ENCODE results near the gene PPARG. TPM values are rescaled to one million over a fixed set of nuclear protein-coding genes. Genes with fewer than 3 reads are reported as not detected.
A peak's percentile ranks its signal among the peaks of the same experiment; 100 is the strongest.

PPARG gene
- total and polyA plus RNA-seq, 12 donors, result 3.1 to 21.9 (median 6.8) TPM

GRCh38 chr3:12399226-12399625 is 110.4 kb downstream of the PPARG start:
- no peak overlapping the region for H3K4me3 ChIP-seq
- no peak for DNase-seq
- WGBS, 4 donors, result 45 to 79% (median 54%) methylated on average over 1 of the region's 1 CpG
- no peak overlapping the region for H3K27ac ChIP-seq
- H3K4me1 ChIP-seq (replicated peaks in 1 of 2), result no peaks in the 10 kb centered on the region
- intact Hi-C loops (cut with DNase I), result no loop called here
- no peaks in the 10 kb centered on the region for H3K9me3 ChIP-seq (replicated peaks in 1 of 3)
- H3K36me3 ChIP-seq (replicated peaks in 1 of 2), result no peaks in the 10 kb centered on the region
- H3K27me3 ChIP-seq, result no peaks in the 10 kb centered on the region
- TF ChIP-seq, protein P1, sequence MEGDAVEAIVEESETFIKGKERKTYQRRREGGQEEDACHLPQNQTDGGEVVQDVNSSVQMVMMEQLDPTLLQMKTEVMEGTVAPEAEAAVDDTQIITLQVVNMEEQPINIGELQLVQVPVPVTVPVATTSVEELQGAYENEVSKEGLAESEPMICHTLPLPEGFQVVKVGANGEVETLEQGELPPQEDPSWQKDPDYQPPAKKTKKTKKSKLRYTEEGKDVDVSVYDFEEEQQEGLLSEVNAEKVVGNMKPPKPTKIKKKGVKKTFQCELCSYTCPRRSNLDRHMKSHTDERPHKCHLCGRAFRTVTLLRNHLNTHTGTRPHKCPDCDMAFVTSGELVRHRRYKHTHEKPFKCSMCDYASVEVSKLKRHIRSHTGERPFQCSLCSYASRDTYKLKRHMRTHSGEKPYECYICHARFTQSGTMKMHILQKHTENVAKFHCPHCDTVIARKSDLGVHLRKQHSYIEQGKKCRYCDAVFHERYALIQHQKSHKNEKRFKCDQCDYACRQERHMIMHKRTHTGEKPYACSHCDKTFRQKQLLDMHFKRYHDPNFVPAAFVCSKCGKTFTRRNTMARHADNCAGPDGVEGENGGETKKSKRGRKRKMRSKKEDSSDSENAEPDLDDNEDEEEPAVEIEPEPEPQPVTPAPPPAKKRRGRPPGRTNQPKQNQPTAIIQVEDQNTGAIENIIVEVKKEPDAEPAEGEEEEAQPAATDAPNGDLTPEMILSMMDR (IDR thresholded peaks at IDR 0.05), result no peak
- TF ChIP-seq POLR2A (IDR thresholded peaks at IDR 0.05), result no peak

DNA sequence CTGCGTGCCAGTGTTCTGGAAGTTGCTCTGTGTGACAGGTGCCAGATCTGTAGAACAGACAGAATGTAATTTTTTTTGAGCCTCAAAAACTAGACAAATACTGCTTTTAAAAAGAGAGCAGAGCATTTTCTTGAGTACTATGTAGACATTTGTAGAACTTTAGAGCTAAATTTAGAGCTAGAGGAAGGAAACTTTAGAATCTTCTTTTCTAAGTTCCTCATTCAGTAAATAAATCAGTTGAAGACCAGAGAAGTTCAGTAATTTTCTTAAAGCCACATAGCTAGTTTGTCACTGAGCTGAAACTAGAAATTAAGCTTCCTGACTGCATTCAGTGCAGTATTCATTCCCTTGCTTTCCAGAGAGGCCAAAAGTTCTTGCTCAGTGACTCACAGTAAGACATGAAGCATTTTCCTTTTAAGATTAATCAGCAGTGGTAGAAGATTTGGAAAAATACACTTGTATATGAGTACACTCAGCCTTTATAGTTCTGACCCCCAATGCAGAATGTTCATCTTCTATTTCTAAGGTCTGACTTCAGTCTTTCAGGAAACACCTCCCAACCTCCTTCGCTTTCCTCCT is 111.8 kb downstream of the PPARG start:
- intact Hi-C loops (cut with DNase I), result no loop called here
- no peak for DNase-seq
- Histone ChIP-seq H3K4me3 (no peak overlapping the region), H3K4me1 (replicated peaks in 1 of 2) (no peaks in the 10 kb centered on the region), H3K27me3 (no peaks in the 10 kb centered on the region), H3K36me3 (replicated peaks in 1 of 2) (no peaks in the 10 kb centered on the region), H3K9me3 (replicated peaks in 1 of 3) (no peaks in the 10 kb centered on the region), H3K27ac (peak overlapping the region in 1 of 5 donors; percentile 10)
- no peak for TF ChIP-seq POLR2A (IDR thresholded peaks at IDR 0.05)
- TF ChIP-seq, protein P1 (IDR thresholded peaks at IDR 0.05), result no peak
- WGBS, 4 donors, result 72 to 79% (median 77%) methylated on average over 2 of the region's 2 CpGs

DNA sequence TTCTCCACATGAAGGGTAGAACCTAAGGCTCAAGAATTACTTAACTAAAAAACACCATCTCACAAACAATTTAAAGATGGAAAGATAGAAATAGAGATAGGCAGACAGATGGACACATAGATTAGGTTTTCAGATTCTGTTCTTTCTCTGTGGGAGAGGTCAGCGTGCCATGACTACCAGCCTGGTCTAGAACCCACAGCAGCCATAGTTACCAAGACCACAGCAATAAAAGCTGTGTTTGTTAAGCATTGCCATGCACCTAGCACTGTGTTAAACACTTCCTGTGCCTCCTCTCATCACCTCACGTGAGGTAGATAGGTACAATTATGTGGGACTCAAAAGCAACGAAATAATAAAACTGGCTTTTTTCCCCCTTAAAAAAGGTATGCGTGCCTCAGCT is 112.3 kb downstream of the PPARG start:
- intact Hi-C loops (cut with DNase I), result no loop called here
- H3K4me1 ChIP-seq (replicated peaks in 1 of 2), result peaks cover 0 to 2% of the 10 kb centered on the region in 2 donors
- no peak overlapping the region for H3K27ac ChIP-seq
- H3K4me3 ChIP-seq, result no peak overlapping the region
- H3K27me3 ChIP-seq, result no peaks in the 10 kb centered on the region
- no peak for DNase-seq
- no peaks in the 10 kb centered on the region for H3K36me3 ChIP-seq (replicated peaks in 1 of 2)
- TF ChIP-seq, protein P1 (IDR thresholded peaks at IDR 0.05), result no peak
- no peak for TF ChIP-seq POLR2A (IDR thresholded peaks at IDR 0.05)
- WGBS, 4 donors, result 77 to 89% (median 82%) methylated on average over 4 of the region's 4 CpGs
- no peaks in the 10 kb centered on the region for H3K9me3 ChIP-seq (replicated peaks in 1 of 3)

- DNase-seq, result peak; percentile 78 to 95 (median 89)
- Histone ChIP-seq H3K4me3 (no peak overlapping the region), H3K27me3 (no peaks in the 10 kb centered on the region), H3K9me3 (replicated peaks in 1 of 3) (no peaks in the 10 kb centered on the region), H3K36me3 (replicated peaks in 1 of 2) (no peaks in the 10 kb centered on the region), H3K4me1 (replicated peaks in 1 of 2) (peaks cover 0 to 5% of the 10 kb centered on the region in 2 donors), H3K27ac (peak overlapping the region in 1 of 5 donors; percentile 68)
- intact Hi-C loops (cut with DNase I), result no loop called here
- WGBS, 4 donors, result 39 to 46% (median 42%) methylated on average over 20 of the region's 20 CpGs
- TF ChIP-seq, protein P1 (IDR thresholded peaks at IDR 0.05), result no peak
- TF ChIP-seq POLR2A (IDR thresholded peaks at IDR 0.05), result no peak
Observed at GRCh38 chr3:12405432-12406272, 116.8 kb downstream of the PPARG start.
